GM12878 (cell line): Measurements from ENCODE around the gene LEKR1. TPM values are rescaled to one million over a fixed set of nuclear protein-coding genes. Genes with fewer than 3 reads are reported as not detected.

Source experiments
- ATAC-seq: fragments of 200-7000 bp; cut with Tn5 transposase; 3 replicates; pipeline ENCODE4 v1.9.1; 2020; ENCODE audit warnings: mild to moderate bottlenecking, moderate library complexity
- BruUV-seq: library from RNA; stranded (reverse); fragments of 400-500 nt; replicated peaks from 2 replicates; lab custom pipeline; 2021; lab: Mats Ljungman, UMichigan
- CTCF ChIA-PET: fragments of 300-600 bp; sonication (Branson Sonifier 250); formaldehyde crosslinking; extraction: SDS; loops from one replicate; lab custom pipeline; 2021; ENCODE audit warnings: inconsistent platforms; lab: Yijun Ruan, JAX
- POLR2A ChIA-PET: fragments of 350-600 bp; formaldehyde crosslinking; extraction: SDS; loops from one replicate; lab custom pipeline; 2021; ENCODE audit warnings: inconsistent platforms; lab: Charles Lee
- RAD21 ChIA-PET: fragments of 300-600 bp; sonication (Branson Sonifier 250); formaldehyde crosslinking; loops from one replicate; lab custom pipeline; 2023; ENCODE audit warnings: antibody characterized with exemption; ENCODE audit not compliant: unreplicated experiment; lab: Charles Lee
- SMC1A ChIA-PET: fragments of 300-600 bp; sonication (Branson Sonifier 250); formaldehyde crosslinking; loops from one replicate; lab custom pipeline; 2023; ENCODE audit not compliant: unreplicated experiment, uncharacterized antibody; lab: Charles Lee
- DNase-seq: peaks from one replicate; pipeline ENCODE4 v3.0.0-alpha.2; 2011; ENCODE audit warnings: low read depth, low spot score
- FAIRE-seq: peaks from 3 replicates; lab custom pipeline; 2011; peaks lifted over from hg19 to GRCh38; lab: Jason Lieb, UNC
- H2AFZ ChIP-seq: 2 replicates; pipeline ENCODE4 v1.6.0; 2011; ENCODE audit warnings: low read depth, low read length, control low read depth; ENCODE audit not compliant: control insufficient read depth
- H3K27ac ChIP-seq: 2 replicates; pipeline ENCODE4 v1.5.1; 2011; ENCODE audit warnings: control low read depth; ENCODE audit not compliant: control insufficient read depth, insufficient read depth
- H3K27me3 ChIP-seq, 2 experiments: replicated peaks in 1 of 2; 2 replicates each; pipeline versions ENCODE4 v1.6.0 to v1.6.1; 2011; ENCODE audit warnings: low read length in 1 of 2; ENCODE audit not compliant: control insufficient read depth in 2 of 2, insufficient read depth in 2 of 2
- H3K36me3 ChIP-seq, 2 experiments: 2 replicates each; pipeline ENCODE4 v1.5.1; 2011; ENCODE audit warnings: low read length in 1 of 2; ENCODE audit not compliant: control insufficient read depth in 2 of 2, insufficient read depth in 2 of 2
- H3K4me1 ChIP-seq: 2 replicates; pipeline ENCODE4 v1.6.1; 2011; ENCODE audit warnings: mild to moderate bottlenecking, low read length, moderate library complexity, mixed read lengths; ENCODE audit not compliant: control insufficient read depth, insufficient read depth
- H3K4me2 ChIP-seq: 2 replicates; pipeline ENCODE4 v1.6.0; 2011; ENCODE audit warnings: control low read depth; ENCODE audit not compliant: control insufficient read depth, insufficient read depth
- H3K4me3 ChIP-seq: fragments of 200-600 bp; sonication (generic); 2 replicates; pipeline ENCODE4 v1.5.1; 2016
- H3K79me2 ChIP-seq: 2 replicates; pipeline ENCODE4 v1.6.0; 2011; ENCODE audit warnings: low read length; ENCODE audit not compliant: control insufficient read depth, insufficient read depth
- H3K9ac ChIP-seq: 2 replicates; pipeline ENCODE4 v1.8.0; 2011; ENCODE audit warnings: low read length, control low read depth, mixed read lengths; ENCODE audit not compliant: control insufficient read depth, insufficient read depth
- H3K9me3 ChIP-seq: replicated peaks from 3 replicates; pipeline ENCODE4 v1.5.1; 2011; ENCODE audit warnings: mild to moderate bottlenecking, low read length; ENCODE audit not compliant: control insufficient read depth, insufficient read depth
- H4K20me1 ChIP-seq: 2 replicates; pipeline ENCODE4 v1.6.0; 2011; ENCODE audit not compliant: control insufficient read depth, insufficient read depth
- ATF7 ChIP-seq: fragments of 450-650 bp; IDR thresholded peaks from 2 replicates; pipeline ENCODE4 v1.6.1; 2016; ENCODE audit warnings: low read depth, mild to moderate bottlenecking
- BCL11A ChIP-seq: IDR thresholded peaks from 2 replicates; pipeline ENCODE4 v1.6.1; 2011; ENCODE audit warnings: low read depth, low read length
- CHD1 ChIP-seq: IDR thresholded peaks from 2 replicates; pipeline ENCODE4 v1.6.1; 2012; ENCODE audit warnings: low read depth, low read length, improper control_type of control experiment
- GATAD2B ChIP-seq: fragments of 450-650 bp; conservative IDR thresholded peaks from 2 replicates; pipeline ENCODE4 v1.6.1; 2017; ENCODE audit warnings: low read depth, mild to moderate bottlenecking, moderate library complexity
- IRF4 ChIP-seq: IDR thresholded peaks from 2 replicates; pipeline ENCODE4 v1.6.1; 2011; ENCODE audit warnings: low read depth, low read length
- JUND ChIP-seq: IDR thresholded peaks from 2 replicates; pipeline ENCODE4 v1.6.1; 2012; ENCODE audit warnings: low read depth, mild to moderate bottlenecking, low read length, improper control_type of control experiment, moderate library complexity
- MLLT1 ChIP-seq: fragments of 450-650 bp; IDR thresholded peaks from 2 replicates; pipeline ENCODE4 v1.6.1; 2016; ENCODE audit warnings: mild to moderate bottlenecking
- MYC ChIP-seq: IDR thresholded peaks from 2 replicates; pipeline ENCODE4 v1.6.1; 2011; ENCODE audit warnings: mild to moderate bottlenecking, low read length, moderate library complexity, inconsistent platforms; ENCODE audit not compliant: insufficient read depth, insufficient replicate concordance, insufficient read length, severe bottlenecking
- NFIC ChIP-seq: IDR thresholded peaks from 2 replicates; pipeline ENCODE4 v1.6.1; 2012; ENCODE audit warnings: low read depth, mild to moderate bottlenecking, inconsistent platforms, low read length, moderate library complexity
- NR2F1 ChIP-seq: fragments of 450-650 bp; conservative IDR thresholded peaks from 2 replicates; pipeline ENCODE4 v1.6.1; 2017; ENCODE audit warnings: mild to moderate bottlenecking
- PAX5 ChIP-seq: IDR thresholded peaks from 2 replicates; pipeline ENCODE4 v1.6.1; 2011; ENCODE audit warnings: low read depth, low read length, borderline replicate concordance
- RAD21 ChIP-seq: IDR thresholded peaks from 2 replicates; pipeline ENCODE4 v1.6.1; 2011; ENCODE audit warnings: mild to moderate bottlenecking, low read depth, low read length, moderate library complexity; ENCODE audit not compliant: insufficient read depth
- RBBP5 ChIP-seq: fragments of 200-600 bp; sonication (generic); conservative IDR thresholded peaks from 2 replicates; pipeline ENCODE4 v1.6.1; 2016
- SPI1 ChIP-seq: IDR thresholded peaks from 2 replicates; pipeline ENCODE4 v1.6.1; 2011; ENCODE audit warnings: low read depth, mild to moderate bottlenecking, low read length, moderate library complexity, borderline replicate concordance; ENCODE audit not compliant: insufficient read depth
- YBX1 ChIP-seq: fragments of 450-650 bp; IDR thresholded peaks from 2 replicates; pipeline ENCODE4 v1.6.1; 2016; ENCODE audit warnings: antibody characterized with exemption
- YY1 ChIP-seq: IDR thresholded peaks from 2 replicates; pipeline ENCODE4 v1.6.1; 2011; ENCODE audit warnings: low read depth, mild to moderate bottlenecking, low read length
- WGBS: methylation state at CpG from one replicate; pipeline ENCODE4 v1.1.6; 2016; ENCODE audit warnings: low lambda C conversion rate; ENCODE audit not compliant: insufficient replicate concordance, insufficient coverage; ENCODE audit errors: missing lambda C conversion rate; 5-methylcytosine and 5-hydroxymethylcytosine counted together
- in situ Hi-C: fragments of 300-500 bp; cut with MboI; formaldehyde crosslinking; loops from 9 replicates; pipeline ENCODE4 v1.14.3; 2018; ENCODE audit warnings: mixed read lengths
- intact Hi-C: fragments of 100-400 bp; cut with micrococcal nuclease; formaldehyde crosslinking; loops from one replicate; pipeline ENCODE4 v1.14.2; 2022; ENCODE audit not compliant: unreplicated experiment
- polyA plus RNA-seq, 11 experiments: library from polyadenylated mRNA; depleted of rRNA in 4 of 11; unstranded in 6 of 11; stranded (reverse) in 5 of 11; fragments of >200 nt; fragmentation: Nextera tagmentation in 4 of 11; fragmentation: Illumina TruSeq in 1 of 11; extraction: Ambion mirVana in 4 of 11; extraction: Trizol in 1 of 11; gene quantifications; 1 replicate in 1 of 11; 2 replicates in 10 of 11; pipeline versions ENCODE4 v1.2.1 to v1.2.3, GENCODE V29; 2011 to 2016; ENCODE audit warnings: inconsistent platforms in 2 of 11, missing spikeins in 2 of 11, low read depth in 1 of 11
- total RNA-seq, 4 experiments: library from RNA; depleted of rRNA in 3 of 4; stranded (reverse); fragments of >200 nt in 3 of 4; fragmentation: Illumina TruSeq in 1 of 4; extraction: Trizol in 1 of 4; gene quantifications; 2 replicates each; pipeline versions ENCODE4 v1.2.1 to v1.2.3, GENCODE V29; 2013 to 2021

LEKR1 gene
- total and polyA plus RNA-seq, 10 of the 15 experiments (the other 5 are each of a cell fraction or from before 2014, with no cell fraction given) = 0.48 to 3.2 (median 1.3) TPM

- ChIA-PET RAD21 (interaction anchor here (0.9 kb wide), 1 partner anchor 54 kb away, joined by 3 read pairs; no protein-coding TSS in a partner anchor), SMC1A (interaction anchor here (0.9 to 2.6 kb wide), 4 partner anchors 61 to 159 kb away, joined by 3 to 8 read pairs (median 4); no protein-coding TSS in a partner anchor), POLR2A (no interaction called here), CTCF (interaction anchor here (1.0 to 1.4 kb wide), 3 partner anchors 11 to 235 kb away, joined by 3 to 4 read pairs (median 3); no protein-coding TSS in a partner anchor)
- Histone ChIP-seq H3K27me3 (no peaks in the 10 kb centered on the region), H3K9me3 (no peaks in the 10 kb centered on the region; the same call in 2 of the 3 replicates), H3K36me3 (no peaks in the 10 kb centered on the region), H3K9ac (no peak overlapping the region), H2AFZ (no peak overlapping the region), H3K4me3 (no peak overlapping the region), H3K4me2 (no peak overlapping the region), H3K79me2 (no peaks in the 10 kb centered on the region), H4K20me1 (no peaks in the 10 kb centered on the region), H3K27ac (no peak overlapping the region), H3K4me1 (peaks cover 20% of the 10 kb centered on the region)
- in situ Hi-C loops (no loop called here), intact Hi-C loops (no loop called here)
- FAIRE-seq (no peak), ATAC-seq (no peak), DNase-seq (no peak)
- WGBS = 97% methylated on average over 4 of the region's 4 CpGs
- BruUV-seq = no TSS peak
- TF ChIP-seq JUND (no peak), BCL11A (no peak), PAX5 (no peak), YY1 (no peak), NR2F1 (no peak), NFIC (no peak), RAD21 (no peak), RBBP5 (no peak), MYC (no peak), IRF4 (no peak), CHD1 (no peak), YBX1 (no peak), GATAD2B (no peak), SPI1 (no peak), MLLT1 (no peak), ATF7 (no peak)
Observed at GRCh38 chr3:156976933-156977332, 150.8 kb downstream of the LEKR1 start.
